Fibroblast of lung (primary cell): Measurements from ENCODE around the gene POLR1D. TPM values are rescaled to one million over a fixed set of nuclear protein-coding genes. Genes with fewer than 3 reads are reported as not detected.

ENCODE experiments used
- DNase-seq, 2 donors: peaks; one replicate each; pipeline versions ENCODE4 v3.0.0 to v3.0.0-alpha.2; 2010; ENCODE audit warnings: low read depth in 2 of 2
- H2AFZ ChIP-seq: 2 replicates; pipeline ENCODE4 v1.5.1; 2012; ENCODE audit warnings: low read length, control low read depth, inconsistent platforms
- H3K27ac ChIP-seq: 2 replicates; pipeline ENCODE4 v1.5.1; 2011; ENCODE audit warnings: low read length, control low read depth; ENCODE audit not compliant: insufficient read depth
- H3K27me3 ChIP-seq: 2 replicates; pipeline ENCODE4 v1.5.1; 2011; ENCODE audit warnings: mild to moderate bottlenecking, low read length; ENCODE audit not compliant: control insufficient read depth, insufficient read depth
- H3K36me3 ChIP-seq: 2 replicates; pipeline ENCODE4 v1.5.1; 2011; ENCODE audit warnings: low read length; ENCODE audit not compliant: control insufficient read depth, insufficient read depth
- H3K4me1 ChIP-seq: 2 replicates; pipeline ENCODE4 v1.5.1; 2011; ENCODE audit warnings: low read length; ENCODE audit not compliant: control insufficient read depth, insufficient read depth; ENCODE audit errors: extremely low read depth
- H3K4me2 ChIP-seq: 2 replicates; pipeline ENCODE4 v1.5.1; 2011; ENCODE audit warnings: low read length, control low read depth; ENCODE audit not compliant: insufficient read depth; ENCODE audit errors: extremely low read depth
- H3K4me3 ChIP-seq, 4 experiments: fragments of 200-600 bp in 1 of 4; sonication (generic) in 1 of 4; replicated peaks in 1 of 4; 2 replicates each; pipeline ENCODE4 v1.5.1; 2011 to 2016; ENCODE audit warnings: low read length in 4 of 4, low read depth in 3 of 4, mild to moderate bottlenecking in 3 of 4, control low read depth in 2 of 4, inconsistent platforms in 1 of 4, mixed read lengths in 1 of 4; ENCODE audit not compliant: insufficient read depth in 1 of 4; ENCODE audit errors: control extremely low read depth in 1 of 4
- H3K79me2 ChIP-seq: 2 replicates; pipeline ENCODE4 v1.5.1; 2012; ENCODE audit warnings: mild to moderate bottlenecking, low read length, inconsistent platforms; ENCODE audit not compliant: control insufficient read depth, insufficient read depth
- H3K9ac ChIP-seq: 2 replicates; pipeline ENCODE4 v1.5.1; 2011; ENCODE audit warnings: mild to moderate bottlenecking, low read length, control low read depth; ENCODE audit not compliant: insufficient read depth
- H3K9me3 ChIP-seq: 2 replicates; pipeline ENCODE4 v1.5.1; 2012; ENCODE audit warnings: low read depth, low read length; ENCODE audit not compliant: control insufficient read depth, insufficient read depth
- H4K20me1 ChIP-seq: 2 replicates; pipeline ENCODE4 v1.5.1; 2011; ENCODE audit warnings: low read length; ENCODE audit not compliant: control insufficient read depth, insufficient read depth; ENCODE audit errors: extremely low read depth
- CTCF ChIP-seq, 2 donors: IDR thresholded peaks in 1 of 2; conservative IDR thresholded peaks in 1 of 2; 1 replicate in 1 of 2; 2 replicates in 1 of 2; pipeline ENCODE4 v1.5.1; 2011 to 2012; ENCODE audit warnings: low read length in 2 of 2, control low read depth in 1 of 2, inconsistent platforms in 1 of 2, low read depth in 1 of 2, mild to moderate bottlenecking in 1 of 2
- EZH2 ChIP-seq: IDR thresholded peaks from 2 replicates; pipeline ENCODE4 v1.5.1; 2012; ENCODE audit warnings: low read length, control low read depth, mild to moderate bottlenecking; ENCODE audit errors: missing control alignments
- polyA plus RNA-seq, 2 donors: library from polyadenylated mRNA; depleted of rRNA in 1 of 2; stranded (reverse) in 1 of 2; unstranded in 1 of 2; fragments of >200 nt; gene quantifications; 2 replicates each; pipeline ENCODE4 v1.2.1, GENCODE V29; 2011 to 2012; ENCODE audit warnings: missing spikeins in 1 of 2
- total RNA-seq: library from RNA; depleted of rRNA; stranded (reverse); fragments of >200 nt; gene quantifications from 2 replicates; pipeline ENCODE4 v1.2.1, GENCODE V29; 2014

POLR1D gene
- total and polyA plus RNA-seq, 2 donors (not counting 1 experiment from before 2014, with no cell fraction given): 84.6 to 96.0 TPM

- Histone ChIP-seq H3K79me2 (no peaks in the 10 kb centered on the region), H3K27ac (no peak overlapping the region), H3K27me3 (no peaks in the 10 kb centered on the region), H3K4me3 (no peak overlapping the region), H4K20me1 (no peaks in the 10 kb centered on the region), H3K9me3 (no peaks in the 10 kb centered on the region), H3K9ac (no peak overlapping the region), H3K36me3 (no peaks in the 10 kb centered on the region), H3K4me1 (no peaks in the 10 kb centered on the region), H2AFZ (no peak overlapping the region), H3K4me2 (no peak overlapping the region)
- TF ChIP-seq EZH2 (no peak), CTCF (conservative IDR thresholded peaks at IDR 0.05 in 1 of 2, IDR thresholded peaks at IDR 0.05 in 1 of 2; ENCODE audit: low read depth in 1 of 2, low read length in 2 of 2) (no peak)
- no peak for DNase-seq
Measured at GRCh38 chr13:27672025-27672424, 50.3 kb downstream of the POLR1D start.

Other genes starting within 250 kb of the POLR1D start
- 93.0 and 98.6 TPM in 2 replicates for gene GTF3A, start 197.3 kb upstream of the POLR1D start, total RNA-seq
- gene GTF3A, start 197.3 kb upstream of the POLR1D start, polyA plus RNA-seq: 126 and 167 TPM in 2 replicates
- 82.2 and 92.3 TPM in 2 replicates for gene MTIF3, start 171.3 kb upstream of the POLR1D start, total RNA-seq
- gene MTIF3, start 171.3 kb upstream of the POLR1D start, polyA plus RNA-seq: 83.3 and 90.0 TPM in 2 replicates
- 5.6 and 7.6 TPM in 2 replicates for gene LNX2, start 1.4 kb upstream of the POLR1D start, total RNA-seq
- gene LNX2, start 1.4 kb upstream of the POLR1D start, polyA plus RNA-seq: 6.0 and 6.2 TPM in 2 replicates
- gene GSX1, start 170.6 kb downstream of the POLR1D start, total RNA-seq: not detected in 2 replicates
- gene GSX1, start 170.6 kb downstream of the POLR1D start, polyA plus RNA-seq: not detected in 2 replicates